ENCODE results near the gene PPFIBP2.
A peak's percentile ranks its signal among the peaks of the same experiment; 100 is the strongest.

Gene PPFIBP2

GRCh38 chr11:7513234-7514098 is at the start of gene PPFIBP2:
Gene PPFIBP2 (plus strand): TSS chr11:7513999. CDS start chr11:7549476, 35,477 bp downstream.
- Mint-ChIP-seq H3K4me3 (peak within 1 kb of the TSS; percentile 92), H3K4me1 (peaks cover 57% of the 10 kb centered on the region), H3K27ac (peak within 1 kb of the TSS; percentile 92), H3K9me3 (peaks cover 2% of the 10 kb centered on the region), H3K27me3 (peaks cover 44% of the 10 kb centered on the region), H3K36me3 (peaks cover 20% of the 10 kb centered on the region)
- CTCF ChIA-PET, result interaction anchor here (0.6 to 5.8 kb wide), 22 partner anchors 9 to 179 kb away, joined by 3 to 43 read pairs (median 5); no protein-coding TSS in a partner anchor
- peak; percentile 88 for DNase-seq

DNA sequence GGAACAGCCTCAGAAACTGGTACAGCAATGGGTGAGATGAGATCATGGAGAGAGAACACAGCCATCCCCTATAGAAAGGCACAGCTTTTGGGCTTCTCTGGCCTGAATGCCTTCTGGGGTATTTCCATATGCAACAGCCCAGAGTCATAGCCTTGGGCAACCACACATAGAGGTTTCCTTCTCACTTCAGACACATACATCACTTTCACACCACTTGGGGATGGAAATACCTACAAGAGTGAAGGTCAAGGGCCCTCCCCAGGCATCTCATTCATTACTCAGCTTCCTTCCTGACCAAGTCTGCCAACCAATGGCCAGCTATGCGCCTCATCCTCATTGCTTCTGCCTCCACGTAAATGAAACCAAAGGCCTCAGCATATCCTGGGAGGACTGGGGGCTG is 46.1 kb upstream of the PPFIBP2 start:
- CTCF ChIA-PET, result no interaction called here
- no peaks in the 10 kb centered on the region for H3K36me3 Mint-ChIP-seq
- peaks cover 4% of the 10 kb centered on the region for H3K27me3 Mint-ChIP-seq
- H3K9me3 Mint-ChIP-seq, result no peaks in the 10 kb centered on the region
- H3K4me1 Mint-ChIP-seq, result peaks cover 5% of the 10 kb centered on the region
- no peak overlapping the region for H3K4me3 Mint-ChIP-seq
- no peak overlapping the region for H3K27ac Mint-ChIP-seq
- no peak for DNase-seq

DNA sequence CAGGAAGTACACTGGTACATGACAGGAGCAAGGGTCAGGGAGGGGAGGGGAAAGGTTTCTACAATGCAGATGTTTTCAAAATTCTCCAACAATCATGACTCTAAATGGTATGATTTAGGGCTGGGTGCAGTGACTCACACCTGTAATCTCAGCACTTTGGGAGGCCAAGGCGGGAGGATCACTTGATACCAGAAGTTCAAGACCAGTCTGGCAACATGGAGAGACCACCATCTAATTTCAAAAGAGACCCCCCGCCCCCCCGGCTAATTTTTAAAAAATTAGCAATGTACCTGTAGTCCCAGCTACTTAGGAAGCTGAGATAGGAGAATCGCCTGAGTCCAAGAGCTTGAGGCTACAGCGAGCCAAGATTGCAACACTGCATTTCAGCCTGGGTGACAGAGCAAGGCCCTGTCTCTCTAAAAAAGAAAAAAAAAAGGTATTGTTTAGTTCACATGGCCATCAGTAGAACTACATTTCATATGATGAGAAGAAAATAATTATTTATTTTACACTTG is 44.4 kb upstream of the PPFIBP2 start:
- Mint-ChIP-seq H3K4me3 (no peak overlapping the region), H3K27me3 (peaks cover 4% of the 10 kb centered on the region), H3K4me1 (no peaks in the 10 kb centered on the region), H3K36me3 (no peaks in the 10 kb centered on the region), H3K9me3 (no peaks in the 10 kb centered on the region), H3K27ac (no peak overlapping the region)
- CTCF ChIA-PET, result interaction anchor here (0.7 kb wide), 1 partner anchor 1512 kb away, joined by 3 read pairs; no protein-coding TSS in a partner anchor
- DNase-seq, result no peak

DNA sequence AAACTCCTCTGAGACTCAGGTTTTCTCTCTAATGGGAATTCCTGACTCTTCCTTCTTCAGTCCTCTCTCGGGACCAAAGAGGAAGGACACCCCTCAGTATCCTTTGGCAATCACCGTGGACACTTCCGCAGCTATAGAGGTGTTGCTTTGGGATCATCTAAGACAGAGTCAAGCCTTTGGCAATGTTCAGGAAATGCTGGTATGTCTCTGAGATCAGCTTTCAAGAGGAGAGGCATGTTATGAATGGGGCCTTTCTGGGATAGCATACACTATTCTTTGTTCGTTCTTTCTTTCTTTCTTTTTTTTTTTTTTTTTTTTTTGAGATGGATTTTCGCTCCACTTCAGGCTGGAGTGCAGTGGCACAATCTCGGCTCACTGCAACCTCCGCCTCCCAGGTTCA is 42.7 kb upstream of the PPFIBP2 start:
- Mint-ChIP-seq H3K27me3 (peaks cover 4% of the 10 kb centered on the region), H3K4me1 (no peaks in the 10 kb centered on the region), H3K36me3 (no peaks in the 10 kb centered on the region), H3K27ac (no peak overlapping the region), H3K4me3 (no peak overlapping the region), H3K9me3 (no peaks in the 10 kb centered on the region)
- DNase-seq, result no peak
- CTCF ChIA-PET, result interaction anchor here (1.6 kb wide), 1 partner anchor 28 kb away, joined by 6 read pairs; no protein-coding TSS in a partner anchor

GRCh38 chr11:7473717-7474116 is 40.1 kb upstream of the PPFIBP2 start:
- Mint-ChIP-seq H3K27me3 (peaks cover 11% of the 10 kb centered on the region), H3K4me3 (no peak overlapping the region), H3K9me3 (no peaks in the 10 kb centered on the region), H3K36me3 (no peaks in the 10 kb centered on the region), H3K4me1 (no peaks in the 10 kb centered on the region), H3K27ac (no peak overlapping the region)
- CTCF ChIA-PET, result no interaction called here
- no peak for DNase-seq

GRCh38 chr11:7480113-7480512 is 33.7 kb upstream of the PPFIBP2 start:
- no peaks in the 10 kb centered on the region for H3K4me1 Mint-ChIP-seq
- CTCF ChIA-PET, result no interaction called here
- DNase-seq, result no peak

GRCh38 chr11:7484131-7484530 is 29.7 kb upstream of the PPFIBP2 start:
- CTCF ChIA-PET, result interaction anchor here (1.3 kb wide), 1 partner anchor 173 kb away, joined by 3 read pairs; no protein-coding TSS in a partner anchor
- Mint-ChIP-seq H3K9me3 (no peaks in the 10 kb centered on the region), H3K27ac (no peak overlapping the region), H3K4me3 (no peak overlapping the region), H3K4me1 (no peaks in the 10 kb centered on the region), H3K36me3 (no peaks in the 10 kb centered on the region), H3K27me3 (no peaks in the 10 kb centered on the region)
- no peak for DNase-seq

More at GRCh38 chr11:7480113-7480512, 33.7 kb upstream of the PPFIBP2 start:
- no peaks in the 10 kb centered on the region for H3K9me3 Mint-ChIP-seq
- H3K27me3 Mint-ChIP-seq, result peaks cover 8% of the 10 kb centered on the region
- no peaks in the 10 kb centered on the region for H3K36me3 Mint-ChIP-seq
- H3K27ac Mint-ChIP-seq, result no peak overlapping the region
- H3K4me3 Mint-ChIP-seq, result no peak overlapping the region

DNA sequence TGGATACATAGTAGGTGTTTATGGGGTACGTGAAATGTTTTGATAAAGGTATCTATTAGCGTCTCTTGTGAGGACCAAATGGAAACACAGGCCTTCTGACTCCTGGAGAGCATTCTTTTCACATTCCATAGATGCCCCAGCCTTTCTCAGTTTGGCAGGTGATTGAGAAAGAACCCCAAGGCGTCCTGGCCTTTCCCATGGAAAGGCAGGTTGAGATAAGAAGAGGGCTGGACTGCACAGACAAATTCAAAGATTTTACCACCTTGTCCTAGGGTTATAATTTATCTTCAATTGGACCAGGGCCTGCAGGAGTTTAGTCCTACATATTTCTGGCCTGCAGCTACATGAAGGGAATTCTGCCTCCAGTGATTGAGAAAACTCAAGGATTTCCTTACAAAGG is 29.2 kb upstream of the PPFIBP2 start:
- no peaks in the 10 kb centered on the region for H3K9me3 Mint-ChIP-seq
- H3K27ac Mint-ChIP-seq, result no peak overlapping the region
- DNase-seq, result no peak
- H3K27me3 Mint-ChIP-seq, result no peaks in the 10 kb centered on the region
- no peak overlapping the region for H3K4me3 Mint-ChIP-seq
- H3K36me3 Mint-ChIP-seq, result no peaks in the 10 kb centered on the region
- CTCF ChIA-PET, result interaction anchor here (1.3 kb wide), 1 partner anchor 173 kb away, joined by 3 read pairs; no protein-coding TSS in a partner anchor
- H3K4me1 Mint-ChIP-seq, result no peaks in the 10 kb centered on the region

DNA sequence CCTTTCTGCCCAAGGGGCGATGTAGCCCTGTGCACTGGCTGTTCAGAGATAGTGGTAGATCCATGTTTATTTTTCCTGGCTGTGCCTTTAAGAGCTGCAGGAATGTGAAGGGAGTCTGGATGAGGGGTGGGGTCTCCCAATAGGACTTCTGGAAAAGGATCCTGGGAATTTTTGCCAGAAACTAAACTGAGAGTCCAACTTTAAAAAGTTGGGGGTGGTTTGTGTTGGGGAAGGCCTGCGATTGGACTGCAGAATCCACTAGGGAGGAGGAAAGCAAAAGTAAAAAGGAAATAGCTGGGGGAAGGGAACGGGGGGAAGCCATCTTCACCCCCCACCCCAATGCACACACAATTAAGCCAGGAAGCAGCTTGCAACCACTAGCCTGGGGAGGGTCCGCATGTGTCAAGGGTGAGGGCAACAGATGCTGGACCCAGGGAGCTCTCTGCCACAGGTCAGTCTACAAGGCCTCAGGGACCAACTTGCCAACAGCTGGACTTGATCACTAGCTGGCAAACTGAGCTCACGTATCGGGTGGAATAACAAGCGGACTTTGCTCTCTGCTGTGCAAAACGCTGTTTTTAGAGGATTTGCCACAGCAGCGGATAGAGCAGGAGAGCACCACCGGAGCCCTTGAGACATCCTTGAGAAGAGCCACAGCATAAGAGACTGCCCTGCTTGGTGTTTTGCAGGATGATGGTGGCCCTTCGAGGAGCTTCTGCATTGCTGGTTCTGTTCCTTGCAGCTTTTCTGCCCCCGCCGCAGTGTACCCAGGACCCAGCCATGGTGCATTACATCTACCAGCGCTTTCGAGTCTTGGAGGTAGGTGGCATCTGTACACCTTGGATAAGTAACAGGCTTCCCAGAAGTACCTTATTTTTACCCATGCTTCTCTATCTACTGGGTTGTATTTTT is 28.4 kb upstream of the PPFIBP2 start, which contains the start of gene OLFML1:
Gene OLFML1 (plus strand): TSS at position 321 of the 912 bp plus-strand sequence. CDS start 370 bp downstream, at position 691.
- Mint-ChIP-seq H3K36me3 (no peaks in the 10 kb centered on the region), H3K27ac (no peak within 1 kb of the TSS), H3K9me3 (no peaks in the 10 kb centered on the region), H3K4me1 (no peaks in the 10 kb centered on the region), H3K27me3 (no peaks in the 10 kb centered on the region), H3K4me3 (no peak within 1 kb of the TSS)
- DNase-seq, result no peak
- CTCF ChIA-PET, result interaction anchor here (0.7 to 1.5 kb wide), 3 partner anchors 172 to 202 kb away, joined by 3 read pairs; no protein-coding TSS in a partner anchor

- no peak overlapping the region for H3K4me3 Mint-ChIP-seq
- H3K27ac Mint-ChIP-seq, result no peak overlapping the region
- CTCF ChIA-PET, result interaction anchor here (0.7 to 1.5 kb wide), 2 partner anchors 179 to 201 kb away, joined by 3 read pairs; no protein-coding TSS in a partner anchor
- H3K36me3 Mint-ChIP-seq, result no peaks in the 10 kb centered on the region
- no peaks in the 10 kb centered on the region for H3K4me1 Mint-ChIP-seq
- H3K27me3 Mint-ChIP-seq, result no peaks in the 10 kb centered on the region
- no peak for DNase-seq
- H3K9me3 Mint-ChIP-seq, result no peaks in the 10 kb centered on the region
Observed at GRCh38 chr11:7486098-7486780, 27.6 kb upstream of the PPFIBP2 start.

DNA sequence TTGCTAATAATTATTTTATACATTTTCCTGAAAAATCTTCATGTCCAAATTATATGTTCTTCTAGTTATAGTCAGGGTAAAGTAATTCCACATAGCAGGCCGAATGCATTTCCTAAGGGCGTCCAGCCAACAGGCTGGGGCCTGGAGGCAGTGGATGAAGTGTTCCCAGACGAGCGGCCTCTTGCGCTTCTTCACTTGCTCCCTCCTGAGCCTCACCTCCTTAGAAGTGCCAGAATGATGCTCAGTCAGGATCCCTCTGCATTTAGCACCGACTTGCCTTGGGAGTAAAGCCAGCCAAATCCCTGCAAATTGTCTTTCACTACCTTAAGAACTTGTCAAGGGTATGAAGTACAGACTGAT is 27.0 kb upstream of the PPFIBP2 start:
- no peak overlapping the region for H3K27ac Mint-ChIP-seq
- H3K27me3 Mint-ChIP-seq, result no peaks in the 10 kb centered on the region
- no peaks in the 10 kb centered on the region for H3K4me1 Mint-ChIP-seq
- H3K9me3 Mint-ChIP-seq, result no peaks in the 10 kb centered on the region
- CTCF ChIA-PET, result interaction anchor here (0.7 kb wide), 1 partner anchor 179 kb away, joined by 3 read pairs; no protein-coding TSS in a partner anchor
- DNase-seq, result no peak
- no peaks in the 10 kb centered on the region for H3K36me3 Mint-ChIP-seq
- no peak overlapping the region for H3K4me3 Mint-ChIP-seq

GRCh38 chr11:7487360-7487759 is 26.4 kb upstream of the PPFIBP2 start:
- no peaks in the 10 kb centered on the region for H3K9me3 Mint-ChIP-seq
- CTCF ChIA-PET, result no interaction called here
- no peaks in the 10 kb centered on the region for H3K36me3 Mint-ChIP-seq
- no peak overlapping the region for H3K4me3 Mint-ChIP-seq
- H3K4me1 Mint-ChIP-seq, result no peaks in the 10 kb centered on the region
- no peak for DNase-seq
- H3K27ac Mint-ChIP-seq, result no peak overlapping the region
- H3K27me3 Mint-ChIP-seq, result no peaks in the 10 kb centered on the region

DNA sequence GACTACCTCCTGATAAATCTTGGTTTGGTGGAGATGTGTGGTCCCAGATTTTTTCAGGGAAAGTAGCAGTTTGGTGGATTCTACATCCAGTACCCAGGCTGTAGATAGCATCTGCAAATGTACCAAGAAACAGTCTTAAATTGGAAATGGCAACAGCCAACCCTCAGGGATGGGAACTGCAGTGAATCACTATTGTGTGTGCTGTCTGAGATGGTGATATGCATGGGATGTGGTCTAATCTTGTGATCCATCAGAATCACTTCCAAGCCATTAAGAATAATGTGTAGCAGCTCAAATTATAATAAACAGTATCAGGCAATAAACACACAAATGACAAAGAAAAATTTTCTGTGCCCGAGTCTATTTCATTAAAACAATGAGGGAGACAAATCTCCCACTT is 25.1 kb upstream of the PPFIBP2 start:
- no peak overlapping the region for H3K27ac Mint-ChIP-seq
- no peaks in the 10 kb centered on the region for H3K27me3 Mint-ChIP-seq
- no peaks in the 10 kb centered on the region for H3K4me1 Mint-ChIP-seq
- DNase-seq, result no peak
- no peaks in the 10 kb centered on the region for H3K9me3 Mint-ChIP-seq
- CTCF ChIA-PET, result no interaction called here
- no peaks in the 10 kb centered on the region for H3K36me3 Mint-ChIP-seq
- no peak overlapping the region for H3K4me3 Mint-ChIP-seq
